Fibroblast of lung (primary cell): ENCODE measurements around the gene SCN4A. TPM values are rescaled to one million over a fixed set of nuclear protein-coding genes. Genes with fewer than 3 reads are reported as not detected.

Source experiments
- DNase-seq, 2 donors: peaks; one replicate each; pipeline versions ENCODE4 v3.0.0 to v3.0.0-alpha.2; 2010; ENCODE audit warnings: low read depth in 2 of 2
- H2AFZ ChIP-seq: 2 replicates; pipeline ENCODE4 v1.5.1; 2012; ENCODE audit warnings: low read length, control low read depth, inconsistent platforms
- H3K27ac ChIP-seq: 2 replicates; pipeline ENCODE4 v1.5.1; 2011; ENCODE audit warnings: low read length, control low read depth; ENCODE audit not compliant: insufficient read depth
- H3K27me3 ChIP-seq: 2 replicates; pipeline ENCODE4 v1.5.1; 2011; ENCODE audit warnings: mild to moderate bottlenecking, low read length; ENCODE audit not compliant: control insufficient read depth, insufficient read depth
- H3K36me3 ChIP-seq: 2 replicates; pipeline ENCODE4 v1.5.1; 2011; ENCODE audit warnings: low read length; ENCODE audit not compliant: control insufficient read depth, insufficient read depth
- H3K4me1 ChIP-seq: 2 replicates; pipeline ENCODE4 v1.5.1; 2011; ENCODE audit warnings: low read length; ENCODE audit not compliant: control insufficient read depth, insufficient read depth; ENCODE audit errors: extremely low read depth
- H3K4me2 ChIP-seq: 2 replicates; pipeline ENCODE4 v1.5.1; 2011; ENCODE audit warnings: low read length, control low read depth; ENCODE audit not compliant: insufficient read depth; ENCODE audit errors: extremely low read depth
- H3K4me3 ChIP-seq, 4 experiments: fragments of 200-600 bp in 1 of 4; sonication (generic) in 1 of 4; replicated peaks in 1 of 4; 2 replicates each; pipeline ENCODE4 v1.5.1; 2011 to 2016; ENCODE audit warnings: low read length in 4 of 4, low read depth in 3 of 4, mild to moderate bottlenecking in 3 of 4, control low read depth in 2 of 4, inconsistent platforms in 1 of 4, mixed read lengths in 1 of 4; ENCODE audit not compliant: insufficient read depth in 1 of 4; ENCODE audit errors: control extremely low read depth in 1 of 4
- H3K79me2 ChIP-seq: 2 replicates; pipeline ENCODE4 v1.5.1; 2012; ENCODE audit warnings: mild to moderate bottlenecking, low read length, inconsistent platforms; ENCODE audit not compliant: control insufficient read depth, insufficient read depth
- H3K9ac ChIP-seq: 2 replicates; pipeline ENCODE4 v1.5.1; 2011; ENCODE audit warnings: mild to moderate bottlenecking, low read length, control low read depth; ENCODE audit not compliant: insufficient read depth
- H3K9me3 ChIP-seq: 2 replicates; pipeline ENCODE4 v1.5.1; 2012; ENCODE audit warnings: low read depth, low read length; ENCODE audit not compliant: control insufficient read depth, insufficient read depth
- H4K20me1 ChIP-seq: 2 replicates; pipeline ENCODE4 v1.5.1; 2011; ENCODE audit warnings: low read length; ENCODE audit not compliant: control insufficient read depth, insufficient read depth; ENCODE audit errors: extremely low read depth
- EZH2 ChIP-seq: IDR thresholded peaks from 2 replicates; pipeline ENCODE4 v1.5.1; 2012; ENCODE audit warnings: low read length, control low read depth, mild to moderate bottlenecking; ENCODE audit errors: missing control alignments
- polyA plus RNA-seq, 2 donors: library from polyadenylated mRNA; depleted of rRNA in 1 of 2; stranded (reverse) in 1 of 2; unstranded in 1 of 2; fragments of >200 nt; gene quantifications; 2 replicates each; pipeline ENCODE4 v1.2.1, GENCODE V29; 2011 to 2012; ENCODE audit warnings: missing spikeins in 1 of 2
- total RNA-seq: library from RNA; depleted of rRNA; stranded (reverse); fragments of >200 nt; gene quantifications from 2 replicates; pipeline ENCODE4 v1.2.1, GENCODE V29; 2014
- TF ChIP-seq, protein P1 (sequence below), 2 donors: IDR thresholded peaks in 1 of 2; conservative IDR thresholded peaks in 1 of 2; 1 replicate in 1 of 2; 2 replicates in 1 of 2; pipeline ENCODE4 v1.5.1; 2011 to 2012; ENCODE audit warnings: low read length in 2 of 2, control low read depth in 1 of 2, inconsistent platforms in 1 of 2, low read depth in 1 of 2, mild to moderate bottlenecking in 1 of 2

SCN4A gene
- total and polyA plus RNA-seq, 2 donors (not counting 1 experiment from before 2014, with no cell fraction given) = 0.83 TPM; not detected in 1

DNA sequence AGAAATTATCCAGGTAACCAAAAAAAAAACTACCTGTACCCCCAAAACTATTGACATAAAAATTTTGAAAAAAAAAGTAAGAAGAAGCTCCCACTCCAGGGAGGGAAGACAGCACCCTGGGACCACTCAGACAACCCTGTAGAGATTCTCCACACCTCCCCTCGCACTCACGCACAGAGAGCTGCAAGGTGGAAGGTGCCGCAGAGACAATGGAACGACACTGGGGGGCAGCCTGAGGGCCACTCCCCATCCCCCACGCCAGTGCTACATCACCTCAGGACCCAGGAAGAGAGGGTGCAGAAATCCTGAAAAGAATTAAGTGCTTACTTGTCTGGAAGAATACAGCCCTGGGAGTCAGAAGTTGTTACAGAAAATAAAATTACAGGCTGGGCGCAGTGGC is 35.4 kb downstream of the SCN4A start:
- Histone ChIP-seq H2AFZ (no peak overlapping the region), H3K4me2 (no peak overlapping the region), H3K79me2 (no peaks in the 10 kb centered on the region), H3K4me1 (no peaks in the 10 kb centered on the region), H4K20me1 (no peaks in the 10 kb centered on the region), H3K9ac (no peak overlapping the region), H3K27me3 (peaks cover 6% of the 10 kb centered on the region), H3K27ac (no peak overlapping the region), H3K36me3 (no peaks in the 10 kb centered on the region), H3K9me3 (no peaks in the 10 kb centered on the region), H3K4me3 (no peak overlapping the region)
- no peak for DNase-seq
- TF ChIP-seq, protein P1, sequence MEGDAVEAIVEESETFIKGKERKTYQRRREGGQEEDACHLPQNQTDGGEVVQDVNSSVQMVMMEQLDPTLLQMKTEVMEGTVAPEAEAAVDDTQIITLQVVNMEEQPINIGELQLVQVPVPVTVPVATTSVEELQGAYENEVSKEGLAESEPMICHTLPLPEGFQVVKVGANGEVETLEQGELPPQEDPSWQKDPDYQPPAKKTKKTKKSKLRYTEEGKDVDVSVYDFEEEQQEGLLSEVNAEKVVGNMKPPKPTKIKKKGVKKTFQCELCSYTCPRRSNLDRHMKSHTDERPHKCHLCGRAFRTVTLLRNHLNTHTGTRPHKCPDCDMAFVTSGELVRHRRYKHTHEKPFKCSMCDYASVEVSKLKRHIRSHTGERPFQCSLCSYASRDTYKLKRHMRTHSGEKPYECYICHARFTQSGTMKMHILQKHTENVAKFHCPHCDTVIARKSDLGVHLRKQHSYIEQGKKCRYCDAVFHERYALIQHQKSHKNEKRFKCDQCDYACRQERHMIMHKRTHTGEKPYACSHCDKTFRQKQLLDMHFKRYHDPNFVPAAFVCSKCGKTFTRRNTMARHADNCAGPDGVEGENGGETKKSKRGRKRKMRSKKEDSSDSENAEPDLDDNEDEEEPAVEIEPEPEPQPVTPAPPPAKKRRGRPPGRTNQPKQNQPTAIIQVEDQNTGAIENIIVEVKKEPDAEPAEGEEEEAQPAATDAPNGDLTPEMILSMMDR (conservative IDR thresholded peaks at IDR 0.05 in 1 of 2, IDR thresholded peaks at IDR 0.05 in 1 of 2; ENCODE audit: low read depth in 1 of 2, low read length in 2 of 2) = no peak
- no peak for TF ChIP-seq EZH2

DNA sequence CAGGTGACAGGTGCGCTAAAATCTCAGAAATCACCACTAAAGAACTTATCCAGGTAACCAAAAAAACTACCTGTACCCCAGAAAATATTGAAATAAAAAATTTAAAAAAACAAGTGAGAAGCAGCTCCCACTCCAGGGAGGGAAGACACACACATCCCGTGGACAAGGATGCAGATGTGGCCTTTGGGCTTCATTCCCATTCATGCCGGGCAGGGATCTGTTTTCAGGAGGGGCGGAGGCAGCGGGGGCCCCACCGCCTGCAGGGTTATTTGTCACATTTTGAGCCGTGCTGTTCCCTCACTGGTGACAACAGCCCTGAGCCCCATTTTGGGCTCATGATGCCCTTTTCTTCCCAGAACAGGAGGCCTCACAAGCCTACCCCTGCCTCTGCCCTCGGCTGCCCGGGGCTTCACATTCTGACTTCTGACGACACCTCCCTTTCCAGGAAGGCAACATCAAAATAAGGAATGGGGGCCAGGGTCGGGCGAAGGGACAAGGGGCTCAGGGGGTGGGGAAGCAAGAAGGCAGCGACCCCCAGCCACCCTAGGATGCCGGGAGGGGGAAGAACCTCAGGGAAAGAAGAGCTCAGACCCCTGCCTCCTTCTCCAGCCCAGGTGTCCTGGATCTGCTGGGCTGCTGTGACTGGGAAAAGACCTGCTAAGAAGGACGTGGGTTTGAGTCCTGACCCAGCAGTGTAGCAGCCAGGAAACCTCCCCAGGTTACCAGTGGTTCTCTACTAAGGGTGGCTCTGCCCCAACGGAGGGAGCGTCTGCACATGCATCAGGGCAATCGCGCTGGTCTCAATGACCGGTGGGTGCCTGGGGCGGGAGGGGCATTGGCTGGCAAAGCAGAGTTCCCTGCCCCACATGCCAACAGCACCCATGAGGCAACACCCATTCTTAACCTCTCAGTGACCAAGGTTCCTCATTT is 38.3 kb downstream of the SCN4A start:
- Histone ChIP-seq H3K4me1 (no peaks in the 10 kb centered on the region), H2AFZ (no peak overlapping the region), H3K9ac (no peak overlapping the region), H3K4me3 (no peak overlapping the region), H3K36me3 (no peaks in the 10 kb centered on the region), H3K27me3 (peaks cover 6% of the 10 kb centered on the region), H3K9me3 (no peaks in the 10 kb centered on the region), H3K27ac (no peak overlapping the region), H3K79me2 (no peaks in the 10 kb centered on the region), H3K4me2 (no peak overlapping the region), H4K20me1 (no peaks in the 10 kb centered on the region)
- TF ChIP-seq, protein P1 (conservative IDR thresholded peaks at IDR 0.05 in 1 of 2, IDR thresholded peaks at IDR 0.05 in 1 of 2; ENCODE audit: low read depth in 1 of 2, low read length in 2 of 2) = no peak
- no peak for TF ChIP-seq EZH2
- no peak for DNase-seq

DNA sequence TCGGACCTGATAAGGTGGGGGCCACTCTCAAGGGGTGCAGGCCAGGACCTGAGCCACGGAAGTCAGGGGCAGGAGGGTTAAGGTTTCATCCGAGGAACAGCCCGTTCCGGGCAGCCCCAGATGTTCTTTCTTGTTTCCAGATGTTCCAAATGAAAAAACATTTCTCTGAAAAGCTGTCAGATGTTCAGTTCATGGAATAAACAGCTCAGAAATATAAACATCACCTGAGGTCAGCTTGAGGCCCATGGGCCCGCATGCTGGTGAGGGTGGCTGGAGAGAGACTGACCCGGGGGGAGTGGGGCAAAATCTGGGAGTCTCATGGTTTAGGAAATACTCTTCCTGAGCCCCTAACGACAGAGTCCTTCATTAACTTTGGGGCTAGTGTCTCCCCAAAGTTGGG is 39.1 kb downstream of the SCN4A start:
- Histone ChIP-seq H3K9ac (no peak overlapping the region), H3K4me3 (no peak overlapping the region), H3K36me3 (no peaks in the 10 kb centered on the region), H3K27me3 (peaks cover 6% of the 10 kb centered on the region), H4K20me1 (no peaks in the 10 kb centered on the region), H3K9me3 (no peaks in the 10 kb centered on the region), H3K4me2 (no peak overlapping the region), H3K27ac (no peak overlapping the region), H3K79me2 (no peaks in the 10 kb centered on the region), H2AFZ (no peak overlapping the region), H3K4me1 (no peaks in the 10 kb centered on the region)
- DNase-seq = no peak
- TF ChIP-seq, protein P1 (conservative IDR thresholded peaks at IDR 0.05 in 1 of 2, IDR thresholded peaks at IDR 0.05 in 1 of 2; ENCODE audit: low read depth in 1 of 2, low read length in 2 of 2) = no peak
- TF ChIP-seq EZH2 = no peak
